Activated naive CD8-positive, alpha-beta T cell (primary cell): ENCODE measurements around the gene RFK.

Source experiments
- H3K27ac Mint-ChIP-seq: one replicate; pipeline ENCODE4 v1.8.0; 2021; ENCODE audit warnings: mixed read lengths
- H3K27me3 Mint-ChIP-seq: one replicate; pipeline ENCODE4 v1.8.0; 2021; ENCODE audit warnings: mixed read lengths
- H3K36me3 Mint-ChIP-seq: one replicate; pipeline ENCODE4 v1.8.0; 2021; ENCODE audit warnings: mixed read lengths
- H3K4me1 Mint-ChIP-seq: one replicate; pipeline ENCODE4 v1.8.0; 2021; ENCODE audit warnings: low read depth, mixed read lengths
- H3K4me3 Mint-ChIP-seq: one replicate; pipeline ENCODE4 v1.8.0; 2021; ENCODE audit warnings: mild to moderate bottlenecking, mixed read lengths
- H3K9me3 Mint-ChIP-seq: one replicate; pipeline ENCODE4 v1.8.0; 2021; ENCODE audit warnings: low read depth, mixed read lengths

RFK gene

DNA sequence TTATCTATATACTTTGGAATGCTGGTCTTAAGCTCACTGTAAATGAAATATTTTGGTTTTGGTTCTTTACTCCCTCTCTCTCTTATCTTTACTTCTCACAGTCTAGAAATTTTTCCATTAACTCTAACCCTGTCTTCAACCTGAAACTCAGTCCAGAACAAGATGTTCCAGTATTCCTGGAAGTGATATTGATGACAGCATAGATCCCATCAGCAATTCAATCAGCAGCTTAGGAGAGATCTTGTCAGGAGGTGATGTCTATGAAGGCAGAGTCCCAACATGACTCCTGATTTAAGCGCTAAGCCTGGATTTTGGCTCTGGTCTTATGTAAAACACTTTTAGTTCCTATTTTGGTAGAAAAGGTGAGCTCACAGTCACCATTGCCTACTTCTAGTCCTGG is 52.6 kb downstream of the RFK start:
- Mint-ChIP-seq H3K27ac (no peak overlapping the region), H3K9me3 (no peaks in the 10 kb centered on the region), H3K4me3 (no peak overlapping the region), H3K36me3 (no peaks in the 10 kb centered on the region), H3K4me1 (no peaks in the 10 kb centered on the region), H3K27me3 (peaks cover 4% of the 10 kb centered on the region)

DNA sequence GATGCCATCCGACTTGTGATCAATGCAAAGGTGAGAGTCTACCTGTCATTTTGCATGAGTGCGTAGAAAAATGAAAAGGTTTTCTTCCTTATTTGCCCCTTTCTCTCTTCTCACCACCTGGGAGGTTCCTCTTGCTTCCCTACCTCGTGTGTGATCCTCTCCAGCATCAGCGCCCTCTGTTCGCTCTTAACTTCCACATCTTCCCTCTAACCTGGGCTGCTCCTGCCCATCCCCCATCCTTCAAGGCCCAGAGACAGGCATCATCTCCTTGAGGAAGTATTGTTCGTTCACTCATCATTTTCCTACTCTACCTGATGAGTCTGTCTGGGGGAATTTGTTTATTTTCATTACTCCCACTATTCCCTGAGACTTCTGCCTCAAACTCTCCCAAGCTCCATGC is 55.8 kb downstream of the RFK start:
- H3K27ac Mint-ChIP-seq = no peak overlapping the region
- no peaks in the 10 kb centered on the region for H3K9me3 Mint-ChIP-seq
- H3K27me3 Mint-ChIP-seq = peaks cover 4% of the 10 kb centered on the region
- H3K4me1 Mint-ChIP-seq = no peaks in the 10 kb centered on the region
- no peaks in the 10 kb centered on the region for H3K36me3 Mint-ChIP-seq
- no peak overlapping the region for H3K4me3 Mint-ChIP-seq

DNA sequence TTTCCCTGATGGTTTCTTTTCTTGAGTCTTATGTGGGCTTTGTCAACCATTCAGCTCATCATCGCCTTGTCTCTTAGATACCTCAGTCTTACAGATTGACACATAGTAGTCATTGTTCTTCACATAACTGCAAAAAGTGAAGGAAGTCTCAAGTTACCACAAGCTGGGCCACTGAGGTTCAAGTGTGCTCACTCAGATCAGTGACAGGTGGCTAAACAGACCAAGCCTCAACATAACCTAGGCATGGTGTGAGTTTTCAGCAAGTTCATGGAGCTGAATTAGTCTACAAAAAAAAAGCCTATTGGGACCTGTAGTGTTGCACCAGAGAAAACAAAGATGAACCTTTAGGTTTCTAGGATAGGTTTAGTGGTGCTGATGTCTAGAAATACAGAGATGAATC is 58.2 kb downstream of the RFK start:
- peaks cover 2% of the 10 kb centered on the region for H3K27me3 Mint-ChIP-seq
- no peak overlapping the region for H3K4me3 Mint-ChIP-seq
- no peaks in the 10 kb centered on the region for H3K36me3 Mint-ChIP-seq
- H3K4me1 Mint-ChIP-seq = no peaks in the 10 kb centered on the region
- no peaks in the 10 kb centered on the region for H3K9me3 Mint-ChIP-seq
- H3K27ac Mint-ChIP-seq = no peak overlapping the region
